Fibroblast of skin of back (primary cell): ENCODE data around the gene MYO3B.

Experiments used
- DNase-seq: peaks from one replicate; pipeline ENCODE4 v3.0.0-alpha.2; 2013

Gene MYO3B

DNA sequence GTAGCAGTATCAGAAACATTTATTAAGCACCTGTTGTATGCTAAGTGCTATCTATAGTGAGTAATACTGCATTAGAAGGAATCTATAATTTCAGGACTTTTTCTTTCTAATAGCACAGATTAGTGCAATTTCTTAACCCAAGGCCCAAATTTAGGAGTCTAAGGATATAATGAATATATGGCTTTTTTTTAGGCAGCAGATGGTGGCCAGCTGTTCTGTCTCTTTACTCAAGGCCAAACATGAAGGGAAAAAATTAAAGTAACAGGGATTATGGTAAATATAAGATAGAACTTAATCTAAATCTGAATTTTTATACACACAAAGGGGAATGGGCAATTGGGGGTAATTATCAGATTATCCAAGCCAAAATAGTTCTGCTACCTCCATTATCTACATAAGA is 306.6 kb downstream of the MYO3B start:
- no peak for DNase-seq

DNA sequence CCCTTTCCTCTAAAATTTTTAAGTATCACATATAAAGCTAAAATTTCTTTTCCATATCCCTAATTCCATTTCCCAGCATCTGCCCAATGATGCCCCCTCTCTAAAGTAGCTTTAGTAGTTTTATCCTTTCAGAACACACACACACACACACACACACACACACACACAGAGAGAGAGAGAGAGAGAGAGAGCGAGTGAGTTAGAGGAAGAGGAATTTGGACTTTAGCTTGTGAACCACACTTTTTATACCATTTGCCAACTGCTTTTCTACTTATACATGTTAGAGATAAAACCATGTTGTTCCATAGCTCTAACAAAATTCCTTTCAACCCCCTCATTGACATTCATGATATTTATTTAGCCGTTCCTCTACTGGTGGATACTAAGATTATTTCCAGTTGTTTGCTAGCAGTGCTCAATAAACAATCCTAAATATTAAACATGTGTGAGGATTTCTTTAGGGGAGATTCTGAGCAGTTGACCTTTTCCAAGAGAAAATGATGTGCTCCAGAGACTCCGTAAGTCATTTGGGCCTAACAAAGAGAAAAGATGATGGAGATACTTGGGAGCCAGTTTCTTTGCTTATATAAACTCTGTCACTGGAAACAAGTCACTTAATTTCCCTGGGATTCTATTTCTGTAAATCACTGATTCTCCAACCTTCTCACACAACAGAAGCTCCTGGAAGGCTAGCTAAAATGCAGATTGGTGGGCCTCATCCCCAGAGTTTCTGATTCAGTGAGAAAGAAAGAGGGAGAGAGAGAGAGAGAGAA is 307.5 kb downstream of the MYO3B start:
- DNase-seq, result no peak

DNA sequence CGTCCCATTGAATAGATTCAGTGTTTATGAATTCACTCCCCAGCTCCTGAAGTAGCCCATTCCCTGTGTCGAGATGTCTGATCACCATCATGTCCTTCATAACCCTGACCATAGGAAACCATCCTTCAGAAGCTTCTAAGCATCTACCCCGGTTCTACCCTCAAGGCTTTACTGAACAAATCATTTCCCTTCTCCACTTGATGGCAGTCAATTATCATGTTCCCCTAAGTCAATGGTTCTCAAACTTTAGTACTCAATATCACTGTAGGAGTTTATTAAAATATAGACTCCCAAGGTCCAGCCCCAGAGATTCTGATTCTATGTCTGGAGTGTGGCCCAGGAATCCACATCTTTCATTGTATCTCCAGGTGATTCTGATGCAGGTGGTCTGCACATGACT is 308.8 kb downstream of the MYO3B start:
- no peak for DNase-seq

DNA sequence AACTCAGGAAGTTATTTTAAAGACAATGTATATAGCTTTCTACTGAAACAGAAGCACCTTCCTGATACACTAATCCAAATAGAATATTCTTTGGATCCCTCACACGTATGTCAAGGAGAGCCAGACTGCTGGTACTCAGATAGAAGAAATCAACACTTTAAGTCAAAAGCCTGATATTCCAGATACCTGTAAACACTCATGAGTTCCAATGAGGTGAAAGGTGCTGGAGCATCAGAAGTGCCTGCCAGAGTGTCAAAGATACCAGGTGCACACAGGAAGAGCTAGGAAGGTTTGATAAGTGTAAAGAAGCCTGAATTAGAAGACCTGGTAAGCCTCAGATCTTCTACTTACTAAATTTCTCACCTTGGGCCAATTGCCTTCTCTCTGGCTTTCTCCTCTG is 310.9 kb downstream of the MYO3B start:
- no peak for DNase-seq

DNA sequence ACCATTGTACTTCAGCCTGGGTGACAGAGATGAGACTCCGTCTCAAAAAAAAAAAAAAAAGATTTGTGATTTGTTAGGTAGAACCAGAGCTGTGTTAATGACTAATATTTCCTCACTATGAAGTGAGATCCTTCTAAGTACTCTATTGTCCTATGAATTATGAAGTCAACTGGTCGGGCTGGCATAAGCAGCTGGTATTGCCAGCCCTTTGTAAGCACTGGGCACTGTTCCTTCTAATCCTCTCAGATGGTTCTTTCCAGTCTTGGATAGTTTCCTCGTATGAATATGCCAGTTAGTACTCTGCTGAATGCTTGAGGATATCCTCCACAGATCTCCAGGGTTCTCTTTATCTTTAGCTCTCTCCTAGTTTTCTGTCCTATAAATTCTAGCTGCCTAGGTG is 314.1 kb downstream of the MYO3B start:
- DNase-seq, result no peak

DNA sequence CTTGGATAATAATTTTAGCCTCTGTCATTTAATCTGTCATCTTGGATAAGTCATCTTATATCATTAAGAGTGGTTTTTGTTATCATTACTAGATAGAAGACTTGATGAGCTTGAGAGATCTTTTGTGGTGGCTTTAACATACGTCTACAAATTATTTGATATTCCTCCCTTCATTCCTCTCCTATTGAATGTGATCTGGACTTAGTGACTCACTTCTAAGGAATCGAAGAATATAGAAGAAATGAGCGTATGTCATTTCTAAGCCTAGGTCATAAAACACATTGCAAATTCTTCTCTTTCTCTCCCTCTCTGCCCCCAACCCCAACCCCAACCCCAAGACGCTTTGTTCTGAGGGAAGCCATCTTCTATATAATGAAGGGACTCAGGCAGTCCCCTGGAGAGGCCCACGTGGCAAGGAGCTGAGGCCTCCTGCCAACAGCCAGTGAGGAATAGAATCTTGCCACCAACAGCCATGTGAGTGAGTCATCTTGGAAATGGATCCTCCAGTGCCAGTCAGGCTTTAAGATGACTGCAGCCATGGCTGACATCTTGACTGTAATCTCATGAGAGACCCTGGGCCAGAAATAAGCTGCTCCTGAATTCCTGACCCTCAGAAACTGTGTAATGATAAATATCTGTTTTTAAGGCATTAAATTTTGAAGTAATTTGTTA is 315.6 kb downstream of the MYO3B start:
- DNase-seq, result peak; percentile 55

DNA sequence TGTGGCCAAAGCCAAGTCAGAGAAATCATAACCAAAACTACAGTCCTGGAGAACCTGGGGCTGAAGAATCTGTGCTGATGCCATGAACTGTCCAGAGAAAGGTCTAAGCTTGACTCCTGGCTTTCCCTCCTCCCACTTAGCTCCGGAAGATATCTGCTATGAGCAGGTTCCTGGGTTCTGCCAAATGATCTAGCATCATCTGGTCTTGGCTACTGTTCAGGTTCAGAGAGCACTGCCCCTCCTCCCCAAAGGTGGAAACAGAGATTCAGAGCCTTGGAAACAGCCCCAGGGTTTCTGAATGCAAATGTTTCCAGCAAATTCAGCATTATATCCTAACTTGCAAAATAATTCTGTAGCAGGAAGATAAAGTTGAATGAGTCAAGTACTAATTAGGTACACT is 317.9 kb downstream of the MYO3B start:
- DNase-seq, result no peak

DNA sequence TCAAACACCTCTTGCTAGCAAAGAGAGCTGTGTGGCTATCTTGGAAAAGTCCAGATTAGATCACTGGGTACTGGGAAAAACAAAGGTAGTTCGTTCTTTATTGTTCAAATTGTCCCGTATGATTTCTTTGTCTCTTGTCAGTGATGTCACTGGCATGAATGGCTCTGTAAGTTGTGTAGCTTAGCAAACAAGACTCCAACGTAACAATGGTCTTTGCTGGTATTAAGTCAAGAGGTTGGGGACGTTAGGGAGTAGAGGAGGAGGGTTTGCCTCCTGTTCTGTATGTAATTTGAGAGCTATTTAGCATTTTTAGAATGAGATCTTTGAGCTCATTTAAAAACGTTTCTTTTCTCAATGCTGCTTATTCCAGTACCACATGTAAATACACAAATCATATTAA is 320.7 kb downstream of the MYO3B start:
- DNase-seq, result no peak

DNA sequence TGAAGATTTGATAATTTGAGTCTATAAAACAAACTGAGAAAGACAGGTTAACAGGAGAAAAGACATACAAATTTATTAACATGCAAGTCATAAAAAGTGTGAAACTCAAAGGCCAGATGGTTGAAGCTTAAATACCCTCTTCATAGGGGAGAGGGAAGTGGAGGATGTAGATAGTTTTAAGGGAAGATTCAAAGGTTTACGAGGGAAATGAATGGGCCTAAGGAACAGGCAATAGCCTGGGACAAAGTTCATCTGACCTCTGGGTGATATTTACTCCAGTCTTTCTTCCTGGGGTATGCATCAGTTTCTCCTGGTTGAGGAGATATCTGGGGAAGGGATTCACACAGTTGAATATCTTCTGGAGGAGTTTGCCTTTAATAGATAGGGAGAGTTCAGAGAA is 322.2 kb downstream of the MYO3B start:
- no peak for DNase-seq

DNA sequence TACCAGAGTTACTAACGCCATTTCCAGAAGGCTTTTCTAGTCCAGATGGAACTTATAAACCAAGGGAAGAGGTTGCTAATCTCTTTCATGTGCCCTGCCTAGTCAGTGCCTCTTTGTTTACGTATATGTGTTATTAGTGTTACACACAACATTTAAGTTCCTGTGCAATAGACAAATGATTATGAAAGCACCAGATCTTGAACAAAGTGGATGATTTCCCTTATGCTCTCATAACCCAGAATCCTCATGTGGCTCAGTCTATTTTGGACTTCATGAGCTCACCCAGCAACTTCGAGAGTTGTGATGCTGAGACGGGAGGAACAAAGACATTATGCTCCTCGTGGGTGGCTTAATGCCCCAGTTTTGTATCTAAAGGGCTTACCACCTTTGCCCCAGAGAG is 322.8 kb downstream of the MYO3B start:
- no peak for DNase-seq

DNA sequence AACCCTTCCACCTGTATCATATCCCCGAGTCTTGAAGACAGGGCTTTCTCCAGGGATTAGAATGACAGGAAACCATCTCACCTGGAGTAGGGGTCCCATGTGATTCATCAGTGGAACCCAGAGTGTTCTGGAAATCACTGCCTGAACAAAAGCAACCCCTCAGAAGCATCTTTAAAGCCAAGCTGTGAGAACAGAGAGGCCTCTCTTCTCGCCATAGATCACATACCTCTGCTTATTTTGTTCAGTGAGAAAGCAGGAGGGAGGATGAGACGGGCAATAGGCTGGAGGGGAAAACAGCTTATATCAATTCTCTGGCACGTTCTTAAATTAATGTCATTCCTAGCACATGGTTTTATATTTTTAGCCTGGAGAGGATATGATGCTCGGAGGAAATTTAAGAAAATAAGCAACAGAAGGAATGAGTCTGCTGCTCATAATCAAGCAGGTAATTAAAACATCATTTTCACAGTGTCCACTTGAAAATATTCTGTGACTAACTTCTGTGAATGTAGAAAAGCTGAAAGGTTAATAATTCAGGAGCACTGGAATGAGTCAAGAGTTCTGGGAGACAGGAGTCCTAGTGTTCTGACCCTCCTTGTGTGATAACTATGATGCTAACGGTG is 323.6 kb downstream of the MYO3B start:
- no peak for DNase-seq

DNA sequence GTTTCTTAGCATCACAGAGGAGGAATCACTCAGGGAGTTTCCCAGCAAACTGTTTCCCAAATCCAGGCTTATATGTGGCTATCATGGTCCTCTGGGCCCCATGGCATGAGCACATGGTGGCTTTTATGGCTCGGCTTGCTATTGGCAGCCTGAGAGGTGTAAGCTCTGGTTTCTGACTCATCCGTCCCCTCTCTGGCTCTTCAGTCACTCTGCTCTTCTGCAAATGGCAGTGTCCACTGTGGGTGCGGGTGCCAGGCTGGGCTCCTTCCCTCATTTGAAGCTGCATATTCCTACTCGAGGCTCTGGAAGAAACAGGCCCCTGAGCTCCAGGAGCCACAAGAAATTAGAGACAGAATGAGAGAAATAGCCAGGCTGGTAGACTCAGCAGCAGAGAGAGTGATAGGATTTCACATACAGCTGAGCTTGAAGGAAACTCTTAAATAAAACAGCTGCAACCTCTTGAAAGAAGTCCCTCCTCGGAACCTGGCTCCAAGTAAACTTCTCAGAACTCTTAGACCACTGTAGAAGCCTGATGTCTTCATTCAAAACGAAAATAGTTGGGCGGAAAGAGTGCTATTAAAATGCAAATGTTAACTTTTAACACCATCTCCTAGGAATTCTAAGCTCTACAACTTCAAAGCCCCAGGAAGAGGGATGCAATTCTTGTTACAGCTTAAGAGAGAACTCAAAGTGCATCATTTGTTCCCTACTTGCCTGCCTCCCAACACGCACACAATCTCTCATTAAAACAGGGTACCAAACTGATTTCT is 324.6 kb downstream of the MYO3B start:
- DNase-seq, result no peak

DNA sequence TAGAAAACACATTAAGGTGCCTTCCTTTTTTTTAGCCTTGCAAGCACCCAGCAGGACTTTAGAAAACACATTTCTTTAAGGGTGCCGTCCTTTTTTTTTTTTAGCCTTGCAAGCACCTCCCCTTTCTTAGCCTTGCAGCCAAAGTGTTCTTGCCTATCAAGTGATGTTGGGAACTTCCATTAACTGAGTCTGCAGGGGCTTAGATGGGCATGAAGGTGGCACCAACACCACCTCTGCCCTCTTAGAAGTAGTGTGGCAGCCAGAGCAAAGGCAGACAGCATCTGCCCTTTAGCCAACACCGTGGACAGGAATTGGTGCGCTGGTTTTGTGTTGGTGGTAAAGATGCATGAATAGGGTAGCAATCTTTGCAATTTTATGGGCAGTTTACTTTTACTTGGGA is 325.6 kb downstream of the MYO3B start:
- no peak for DNase-seq

DNA sequence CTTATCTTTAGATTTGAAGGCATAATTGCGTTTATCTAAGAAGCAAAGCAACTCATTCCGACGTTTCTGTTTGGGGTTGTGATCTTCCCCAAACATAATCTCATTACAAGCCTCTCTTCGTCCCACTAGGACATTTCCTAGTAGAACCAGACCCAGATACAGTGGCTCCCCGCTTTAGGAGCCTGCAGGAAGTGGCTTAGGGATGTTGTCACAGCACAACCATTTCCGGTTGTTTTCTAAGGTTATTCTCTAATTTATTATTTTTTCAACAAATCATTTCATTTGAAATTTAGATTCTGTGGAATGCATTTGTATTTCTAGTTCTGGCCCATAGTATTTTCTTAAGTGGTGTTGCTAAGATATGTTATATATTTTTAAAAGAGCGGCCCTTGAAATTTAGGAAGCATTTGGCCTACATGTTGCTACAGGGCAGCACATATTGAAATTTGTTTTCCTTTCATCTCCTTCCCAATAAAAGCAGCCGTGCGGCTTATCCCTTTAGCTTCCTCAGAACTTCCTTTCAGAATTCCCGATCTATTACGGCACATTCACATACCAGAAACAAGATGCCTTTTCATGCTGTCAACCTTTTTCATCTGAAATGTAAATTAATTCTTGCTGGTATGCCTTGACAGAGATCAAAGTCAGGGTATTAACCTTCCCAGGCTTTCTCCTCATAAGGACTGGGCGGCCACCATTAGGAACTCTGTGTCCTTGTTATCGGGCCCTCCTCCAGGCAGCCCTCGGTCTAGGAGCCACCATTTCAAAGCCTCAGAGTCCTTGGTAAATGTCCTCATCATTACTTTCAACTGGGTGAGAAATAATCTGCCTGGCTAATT is 326.2 kb downstream of the MYO3B start:
- DNase-seq, result peak; percentile 29

DNA sequence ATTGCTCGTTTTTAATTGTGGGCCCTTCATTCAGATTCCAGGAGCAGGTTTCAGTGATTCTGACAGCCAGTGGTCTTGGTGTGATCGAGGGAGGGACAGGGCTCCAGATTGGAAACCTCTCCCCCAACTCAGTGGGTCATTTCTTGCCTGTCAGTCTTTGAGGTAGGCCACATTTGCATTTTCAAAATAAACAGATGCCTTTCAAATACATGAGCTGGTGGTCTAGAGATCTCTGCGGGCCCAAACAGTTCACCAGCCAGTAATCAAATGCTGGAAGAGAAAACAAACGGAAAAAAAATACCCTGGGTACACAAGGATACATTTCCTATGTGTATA is 326.8 kb downstream of the MYO3B start:
- DNase-seq, result no peak

DNA sequence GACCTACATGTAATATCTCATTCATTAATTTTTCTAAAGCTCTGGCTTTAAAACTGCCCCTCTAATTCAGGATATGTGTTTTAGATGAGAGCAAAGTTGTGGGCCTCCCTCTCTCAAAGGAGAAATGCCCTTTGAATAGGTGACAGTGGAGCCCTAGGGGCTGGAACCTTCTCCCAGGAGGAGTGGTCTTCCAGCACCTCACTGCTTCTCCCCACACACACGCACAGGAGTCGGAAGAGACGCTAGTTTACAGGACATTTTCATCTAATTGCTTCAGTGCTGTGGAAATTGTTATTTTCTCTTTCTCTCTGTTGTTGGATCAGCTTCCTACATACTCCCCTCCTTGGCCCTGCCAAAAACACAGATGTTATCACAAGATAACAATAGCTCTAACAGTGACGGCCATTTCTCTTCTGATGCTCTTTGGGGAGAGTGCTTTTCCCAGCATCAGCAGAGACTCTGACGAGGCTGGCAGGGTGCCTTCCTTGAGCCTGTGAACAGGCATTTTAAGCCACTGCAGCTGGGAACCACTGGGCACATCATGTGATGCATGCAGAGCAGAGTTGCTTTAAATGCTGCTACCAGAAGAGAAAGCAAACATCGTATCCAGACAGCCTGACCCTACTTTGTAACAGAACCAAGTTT is 327.8 kb downstream of the MYO3B start:
- peak; percentile 8 for DNase-seq

DNA sequence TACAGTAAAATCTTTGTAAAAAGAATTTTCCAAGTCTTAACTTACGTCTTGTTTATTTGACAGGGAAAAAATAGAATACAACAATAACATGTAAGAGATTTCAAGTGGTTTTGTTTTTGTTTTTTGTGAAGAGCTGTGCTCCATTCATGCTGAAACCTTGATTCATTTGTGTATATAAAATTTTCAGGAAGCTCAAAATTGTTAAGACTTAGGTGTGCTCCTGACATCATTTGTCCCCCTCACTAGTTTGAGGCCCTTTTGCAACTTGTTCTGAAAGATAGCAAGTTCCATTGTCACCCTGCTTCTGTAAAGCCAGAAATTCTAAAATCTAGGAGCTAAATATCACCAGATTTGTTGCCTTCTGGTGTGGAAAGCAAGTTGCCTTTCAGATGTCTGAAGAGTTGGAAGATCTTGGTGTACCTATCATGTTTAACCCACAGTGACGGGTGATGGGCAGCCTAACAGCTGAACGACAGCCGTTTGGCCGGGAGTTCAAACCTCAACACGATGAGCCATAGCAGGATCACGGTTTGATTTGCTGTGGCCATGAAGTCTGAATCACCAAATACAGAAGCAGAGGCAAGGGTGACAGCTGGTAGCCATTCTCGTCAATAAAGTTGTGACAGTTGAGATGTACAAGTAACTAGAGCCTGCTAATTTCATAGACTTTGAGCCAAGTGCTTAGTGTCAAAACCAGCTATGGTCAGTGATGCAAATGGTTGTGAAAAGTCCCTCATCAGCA is 331.7 kb downstream of the MYO3B start:
- DNase-seq, result no peak

DNA sequence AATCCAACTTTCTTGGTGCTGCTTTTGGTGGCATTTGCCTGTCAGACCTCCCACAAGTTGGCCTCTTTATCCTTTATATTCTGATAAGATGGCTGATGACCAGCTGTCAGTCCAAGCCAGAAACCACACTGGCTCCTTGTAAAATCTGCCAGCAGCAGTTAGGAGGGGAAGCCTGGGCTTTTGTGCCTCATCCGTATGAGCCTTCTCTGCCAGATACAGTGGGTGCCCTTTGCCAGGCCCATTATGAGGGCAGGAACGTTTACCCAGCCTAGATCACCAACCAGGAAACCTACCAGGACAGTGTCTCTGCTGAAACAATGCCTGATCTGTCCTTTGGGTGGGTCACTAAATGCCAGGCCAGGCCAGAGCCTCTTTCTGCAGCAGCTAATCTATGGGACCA is 334.3 kb downstream of the MYO3B start:
- DNase-seq, result no peak

DNA sequence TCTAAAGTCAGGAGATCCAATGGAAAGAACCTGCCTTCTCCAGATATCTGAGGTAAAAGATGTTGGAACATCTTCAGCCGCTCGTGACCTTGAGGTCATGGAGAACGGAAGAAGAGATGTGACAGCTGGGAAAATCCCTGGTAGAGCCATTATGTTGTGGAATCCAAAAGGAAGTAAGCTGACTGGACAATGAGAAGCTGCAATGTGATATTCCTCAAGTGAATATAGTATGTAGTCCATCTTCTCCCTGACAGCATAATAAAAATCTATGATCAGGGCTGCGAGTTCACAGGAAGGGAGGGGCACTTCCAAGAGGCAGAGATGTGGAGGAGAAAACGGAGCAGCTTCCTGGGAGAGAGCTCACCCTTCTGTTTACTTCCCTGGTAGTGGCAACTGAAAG is 336.2 kb downstream of the MYO3B start:
- no peak for DNase-seq

DNA sequence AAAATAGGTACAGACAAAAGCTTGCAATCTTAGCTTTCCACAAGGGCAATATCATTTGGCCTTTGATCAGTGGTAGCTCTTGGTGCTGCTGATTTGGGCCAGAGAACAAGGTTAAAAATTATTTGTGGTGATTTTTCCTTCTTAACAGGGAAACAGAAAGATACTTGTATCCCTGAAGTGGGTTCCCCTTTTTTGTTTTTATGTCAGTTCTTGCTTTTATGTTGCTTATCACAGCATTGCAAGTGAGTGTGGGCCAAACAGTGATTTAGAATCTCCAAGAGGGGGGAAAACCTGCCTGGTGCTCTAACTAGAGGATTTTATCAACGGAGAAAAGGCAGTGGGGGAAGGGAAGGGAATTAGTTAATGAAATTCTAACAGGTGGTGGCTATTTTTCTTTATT is 339.6 kb downstream of the MYO3B start:
- no peak for DNase-seq

DNA sequence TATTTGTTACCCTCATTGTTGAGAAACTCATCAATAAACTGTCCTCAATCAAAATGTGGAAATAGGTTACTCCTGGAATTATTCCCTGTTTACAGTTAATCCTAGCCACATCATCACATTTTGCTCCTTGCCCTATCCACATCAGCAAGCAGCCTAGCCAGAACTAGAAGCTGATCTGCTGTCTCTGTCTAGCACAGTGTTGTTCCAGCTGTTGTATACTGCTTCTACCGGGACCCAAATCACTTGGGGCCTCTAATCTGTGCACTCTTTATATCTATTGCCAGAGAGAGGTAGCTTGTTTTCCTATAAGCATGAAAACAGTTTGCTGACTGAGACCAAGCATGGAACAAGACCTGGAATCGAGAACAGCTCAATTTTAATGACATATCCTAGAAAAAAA is 341.0 kb downstream of the MYO3B start:
- no peak for DNase-seq
